ENCODE data around the gene AUH. TPM values are rescaled to one million over a fixed set of nuclear protein-coding genes. Genes with fewer than 3 reads are reported as not detected.
"Not testable (repeated sequence)": the region's sequence is repeated elsewhere in the genome, so short reads cannot be mapped to it uniquely, and the experiment has no call there.

AUH gene
- total and polyA plus RNA-seq, 4 experiments from 2014 or later, result 9.9 to 25.2 (median 20.7) TPM

DNA sequence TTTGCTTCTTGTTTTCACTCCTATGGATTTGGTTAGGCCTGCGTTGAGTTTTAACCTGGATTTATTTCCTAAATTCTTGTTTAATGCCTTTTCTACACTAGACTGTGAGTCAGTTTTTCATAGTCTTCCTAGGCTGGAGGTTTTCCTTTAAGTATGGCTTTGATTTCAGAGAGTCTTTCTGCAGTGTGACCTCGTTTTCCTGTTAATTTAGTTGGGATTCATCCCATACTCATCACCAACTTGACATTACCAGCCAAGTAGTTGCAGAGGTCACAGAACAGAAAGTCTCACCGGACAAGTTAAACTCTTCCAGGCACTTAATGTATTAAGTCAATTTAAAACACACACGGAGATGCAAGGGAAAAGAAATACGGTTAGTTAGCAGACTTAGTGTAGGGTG, 29.7 kb upstream of the AUH start:
- H3K36me3 Mint-ChIP-seq, result no peaks in the 10 kb centered on the region
- H3K4me3 Mint-ChIP-seq, result no peak overlapping the region
- H3K9me3 Mint-ChIP-seq, result no peaks in the 10 kb centered on the region
- Histone ChIP-seq H3K4me3 (ENCODE audit: low read length in 2 of 2) (no peak overlapping the region), H3K27me3 (ENCODE audit: insufficient read depth, low read length) (no peaks in the 10 kb centered on the region), H3K36me3 (ENCODE audit: insufficient read depth, low read length) (no peaks in the 10 kb centered on the region), H3K4me1 (ENCODE audit: insufficient read depth, low read length) (peaks cover 4% of the 10 kb centered on the region), H3K27ac (ENCODE audit: low read depth, low read length) (no peak overlapping the region), H3K9me3 (ENCODE audit: control insufficient read depth in 1 of 2, low read length in 2 of 2) (no peaks in the 10 kb centered on the region)
- H3K27ac Mint-ChIP-seq, result no peak overlapping the region
- peaks cover 0 to 3% of the 10 kb centered on the region in 2 donors for H3K27me3 Mint-ChIP-seq
- peaks cover 5 to 9% (median 7%) of the 10 kb centered on the region in 4 donors for H3K4me1 Mint-ChIP-seq
- intact Hi-C loops (cut with micrococcal nuclease), result no loop called here
- DNase-seq, result no peak
- ChIA-PET POLR2A (ENCODE audit: partially characterized antibody) (no interaction called here), CTCF (ENCODE audit: partially characterized antibody) (no interaction called here)

DNA sequence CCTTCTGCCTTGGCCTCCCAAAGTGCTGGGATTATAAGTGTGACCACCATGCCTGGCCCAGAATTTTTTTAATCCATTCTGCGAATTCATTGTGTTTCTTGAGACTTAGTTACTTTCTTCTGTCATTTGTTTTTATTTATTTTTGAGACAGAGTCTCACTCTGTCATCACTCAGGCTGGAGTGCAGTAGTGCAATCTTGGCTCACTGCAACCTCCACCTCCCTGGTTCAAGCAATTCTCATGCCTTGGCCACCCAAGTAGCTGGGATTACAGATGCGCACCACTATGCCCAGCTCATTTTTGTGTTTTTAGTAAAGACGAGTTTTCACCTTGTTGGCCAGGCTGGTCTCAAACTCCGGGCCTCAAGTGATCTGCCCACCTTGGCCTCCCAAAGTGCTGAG, 28.0 kb upstream of the AUH start:
- CTCF ChIA-PET (ENCODE audit: partially characterized antibody); H3K4me3 Mint-ChIP-seq; H3K4me1 Mint-ChIP-seq; intact Hi-C loops (cut with micrococcal nuclease); H3K27me3 ChIP-seq (ENCODE audit: insufficient read depth, low read length); POLR2A ChIA-PET (ENCODE audit: partially characterized antibody); H3K36me3 ChIP-seq (ENCODE audit: insufficient read depth, low read length); H3K9me3 ChIP-seq (ENCODE audit: control insufficient read depth in 1 of 2, low read length in 2 of 2); DNase-seq; H3K9me3 Mint-ChIP-seq; H3K36me3 Mint-ChIP-seq; H3K27me3 Mint-ChIP-seq; H3K27ac Mint-ChIP-seq; H3K4me1 ChIP-seq (ENCODE audit: insufficient read depth, low read length); H3K4me3 ChIP-seq (ENCODE audit: low read length in 2 of 2); H3K27ac ChIP-seq (ENCODE audit: low read depth, low read length): not testable (repeated sequence)

DNA sequence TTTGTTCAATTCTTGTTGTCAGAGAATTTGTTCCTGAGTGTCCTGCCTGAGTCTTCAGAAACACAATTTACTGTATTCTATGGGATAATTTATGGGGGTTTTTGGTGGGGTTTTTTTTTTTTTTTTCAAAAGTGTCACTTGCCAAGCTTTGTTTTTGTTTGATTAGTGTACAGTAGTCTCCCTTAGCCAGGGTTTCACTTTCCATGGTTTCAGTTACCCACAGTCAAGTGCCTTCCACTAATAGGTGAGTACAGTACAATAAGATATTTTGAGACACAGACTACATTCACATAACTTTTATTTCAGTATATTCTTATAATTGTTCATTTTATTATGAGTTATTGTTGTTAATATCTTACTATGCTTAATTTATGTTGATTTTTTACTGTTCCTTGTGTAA, 25.0 kb upstream of the AUH start:
- intact Hi-C loops (cut with micrococcal nuclease), result no loop called here
- Histone ChIP-seq H3K9me3 (ENCODE audit: control insufficient read depth in 1 of 2, low read length in 2 of 2) (no peaks in the 10 kb centered on the region), H3K27me3 (ENCODE audit: insufficient read depth, low read length) (no peaks in the 10 kb centered on the region), H3K4me3 (ENCODE audit: low read length in 2 of 2) (no peak overlapping the region), H3K4me1 (ENCODE audit: insufficient read depth, low read length) (no peaks in the 10 kb centered on the region), H3K27ac (ENCODE audit: low read depth, low read length) (no peak overlapping the region), H3K36me3 (ENCODE audit: insufficient read depth, low read length) (no peaks in the 10 kb centered on the region)
- DNase-seq, result no peak
- ChIA-PET CTCF (ENCODE audit: partially characterized antibody) (interaction anchor here (0.7 kb wide), 1 partner anchor 20 kb away, joined by 3 read pairs; no protein-coding TSS in a partner anchor), POLR2A (ENCODE audit: partially characterized antibody) (no interaction called here)
- Mint-ChIP-seq H3K9me3 (no peaks in the 10 kb centered on the region), H3K36me3 (no peaks in the 10 kb centered on the region), H3K4me1 (no peaks in the 10 kb centered on the region), H3K27ac (no peak overlapping the region), H3K27me3 (peaks cover 0 to 3% of the 10 kb centered on the region in 2 donors), H3K4me3 (no peak overlapping the region)

DNA sequence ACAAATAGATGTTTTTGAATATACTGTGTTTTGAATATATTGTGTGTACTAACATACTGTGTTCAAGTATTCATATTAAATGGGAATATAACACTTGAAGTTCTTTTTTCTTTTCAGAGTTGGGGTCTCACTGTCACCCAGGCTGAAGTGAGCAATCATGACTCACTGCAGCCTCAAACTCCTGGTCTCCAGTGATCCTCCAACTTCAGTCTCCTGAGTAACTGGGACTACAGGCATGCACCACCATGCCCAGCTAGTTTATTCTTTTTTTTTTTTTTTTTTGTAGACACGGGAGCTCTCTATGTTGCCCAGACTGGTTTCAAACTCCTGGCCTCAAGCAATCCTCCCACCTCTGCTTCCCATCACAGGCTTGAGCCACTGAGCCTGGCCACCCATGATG, 23.2 kb upstream of the AUH start:
- no peak for DNase-seq
- no peak overlapping the region for H3K27ac ChIP-seq (ENCODE audit: low read depth, low read length)
- no peaks in the 10 kb centered on the region for H3K9me3 ChIP-seq (ENCODE audit: control insufficient read depth in 1 of 2, low read length in 2 of 2)
- Mint-ChIP-seq H3K4me1 (no peaks in the 10 kb centered on the region), H3K4me3 (no peak overlapping the region), H3K27me3 (peaks cover 3% of the 10 kb centered on the region in 2 donors), H3K36me3 (no peaks in the 10 kb centered on the region), H3K9me3 (no peaks in the 10 kb centered on the region), H3K27ac (no peak overlapping the region)
- CTCF ChIA-PET (ENCODE audit: partially characterized antibody), result interaction anchor here (0.7 kb wide), 1 partner anchor 356 kb away, joined by 3 read pairs; no protein-coding TSS in a partner anchor
- peaks cover 3% of the 10 kb centered on the region for H3K27me3 ChIP-seq (ENCODE audit: insufficient read depth, low read length)
- H3K36me3 ChIP-seq (ENCODE audit: insufficient read depth, low read length), result no peaks in the 10 kb centered on the region
- intact Hi-C loops (cut with micrococcal nuclease), result no loop called here
- POLR2A ChIA-PET (ENCODE audit: partially characterized antibody), result no interaction called here
- H3K4me1 ChIP-seq (ENCODE audit: insufficient read depth, low read length), result no peaks in the 10 kb centered on the region
- no peak overlapping the region for H3K4me3 ChIP-seq (ENCODE audit: low read length in 2 of 2)

DNA sequence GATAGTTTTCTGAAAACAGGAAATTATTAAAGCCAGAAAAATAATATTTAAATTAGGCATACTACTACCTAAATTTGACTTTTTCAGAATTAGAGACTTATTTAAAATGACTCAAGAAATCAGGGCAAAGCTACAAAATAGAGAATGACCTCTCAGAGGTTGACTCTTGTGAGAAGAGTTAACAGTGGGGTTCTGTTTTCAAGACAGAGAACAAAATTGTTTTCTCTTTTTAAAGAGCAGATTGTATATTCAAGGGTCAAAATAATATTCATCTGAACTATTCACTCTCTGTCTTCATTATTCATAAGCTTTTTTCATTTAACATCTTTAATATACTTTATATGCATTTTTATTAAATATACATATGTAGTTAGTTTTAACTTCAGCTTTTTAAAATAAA, 21.9 kb upstream of the AUH start:
- no peaks in the 10 kb centered on the region for H3K36me3 Mint-ChIP-seq
- no peaks in the 10 kb centered on the region for H3K9me3 Mint-ChIP-seq
- ChIA-PET CTCF (ENCODE audit: partially characterized antibody) (no interaction called here), POLR2A (ENCODE audit: partially characterized antibody) (no interaction called here)
- Histone ChIP-seq H3K36me3 (ENCODE audit: insufficient read depth, low read length) (no peaks in the 10 kb centered on the region), H3K27me3 (ENCODE audit: insufficient read depth, low read length) (peaks cover 3% of the 10 kb centered on the region), H3K27ac (ENCODE audit: low read depth, low read length) (no peak overlapping the region), H3K4me1 (ENCODE audit: insufficient read depth, low read length) (no peaks in the 10 kb centered on the region), H3K4me3 (ENCODE audit: low read length in 2 of 2) (no peak overlapping the region), H3K9me3 (ENCODE audit: control insufficient read depth in 1 of 2, low read length in 2 of 2) (no peaks in the 10 kb centered on the region)
- no peak overlapping the region for H3K27ac Mint-ChIP-seq
- H3K4me1 Mint-ChIP-seq, result no peaks in the 10 kb centered on the region
- peaks cover 3 to 5% of the 10 kb centered on the region in 2 donors for H3K27me3 Mint-ChIP-seq
- DNase-seq, result no peak
- intact Hi-C loops (cut with micrococcal nuclease), result no loop called here
- no peak overlapping the region for H3K4me3 Mint-ChIP-seq

DNA sequence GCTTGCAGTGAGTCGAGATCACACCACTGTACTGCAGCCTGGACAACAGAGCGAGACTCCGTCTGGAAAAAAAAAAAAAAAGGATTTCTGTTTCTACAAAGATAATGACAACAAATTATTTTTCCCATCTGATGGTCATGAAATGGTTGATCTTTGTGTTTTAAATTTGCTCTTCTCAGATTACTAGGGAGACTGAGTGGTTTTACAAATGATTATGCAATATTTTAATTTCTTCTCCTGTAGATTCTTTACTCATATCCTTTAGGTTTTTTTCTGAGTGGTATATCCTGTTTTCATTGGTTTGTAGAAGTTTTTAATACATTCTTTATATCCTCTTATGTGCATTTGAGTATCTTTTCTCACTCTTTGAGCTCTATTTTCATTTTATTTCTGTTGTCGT, 20.6 kb upstream of the AUH start:
- no peaks in the 10 kb centered on the region for H3K9me3 ChIP-seq (ENCODE audit: control insufficient read depth in 1 of 2, low read length in 2 of 2)
- peaks cover 3% of the 10 kb centered on the region for H3K27me3 ChIP-seq (ENCODE audit: insufficient read depth, low read length)
- CTCF ChIA-PET (ENCODE audit: partially characterized antibody), result no interaction called here
- POLR2A ChIA-PET (ENCODE audit: partially characterized antibody), result no interaction called here
- H3K36me3 Mint-ChIP-seq, result peaks cover 0 to 4% of the 10 kb centered on the region in 2 donors
- peaks cover 3 to 5% of the 10 kb centered on the region in 2 donors for H3K27me3 Mint-ChIP-seq
- no peaks in the 10 kb centered on the region for H3K4me1 Mint-ChIP-seq
- no peak overlapping the region for H3K27ac ChIP-seq (ENCODE audit: low read depth, low read length)
- no peak overlapping the region for H3K4me3 ChIP-seq (ENCODE audit: low read length in 2 of 2)
- H3K36me3 ChIP-seq (ENCODE audit: insufficient read depth, low read length), result no peaks in the 10 kb centered on the region
- H3K4me1 ChIP-seq (ENCODE audit: insufficient read depth, low read length), result no peaks in the 10 kb centered on the region
- DNase-seq, result no peak
- peak overlapping the region in 1 of 7 donors; percentile 28 for H3K27ac Mint-ChIP-seq
- peaks cover 0 to 4% (median 1%) of the 10 kb centered on the region in 8 donors for H3K9me3 Mint-ChIP-seq
- intact Hi-C loops (cut with micrococcal nuclease), result no loop called here
- H3K4me3 Mint-ChIP-seq, result no peak overlapping the region

DNA sequence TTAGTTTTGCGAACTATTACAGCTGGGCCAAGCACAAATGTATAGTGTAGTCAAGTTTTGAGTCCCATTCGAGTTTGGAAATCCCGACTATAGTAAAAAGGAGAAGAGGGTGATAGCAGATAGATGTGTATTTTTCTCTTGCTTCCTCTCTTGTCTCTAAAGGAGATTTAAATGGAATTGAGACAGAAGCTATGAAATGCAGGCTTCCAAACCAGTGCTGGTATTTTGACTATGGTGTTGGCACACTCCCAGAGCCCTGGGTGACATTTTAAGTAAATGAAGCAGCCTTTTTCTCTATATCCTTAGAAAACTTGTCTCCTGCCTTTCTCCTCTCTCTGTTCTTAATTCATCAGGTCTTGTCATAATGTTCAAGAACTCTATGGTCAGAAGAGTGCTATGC, 17.7 kb upstream of the AUH start:
- CTCF ChIA-PET (ENCODE audit: partially characterized antibody), result no interaction called here
- no peak overlapping the region for H3K27ac ChIP-seq (ENCODE audit: low read depth, low read length)
- peaks cover 0 to 2% (median 0%) of the 10 kb centered on the region in 4 donors for H3K4me1 Mint-ChIP-seq
- POLR2A ChIA-PET (ENCODE audit: partially characterized antibody), result no interaction called here
- H3K27me3 Mint-ChIP-seq, result peaks cover 4 to 5% of the 10 kb centered on the region in 2 donors
- no peaks in the 10 kb centered on the region for H3K4me1 ChIP-seq (ENCODE audit: insufficient read depth, low read length)
- H3K4me3 Mint-ChIP-seq, result no peak overlapping the region
- H3K9me3 ChIP-seq (ENCODE audit: control insufficient read depth in 1 of 2, low read length in 2 of 2), result no peaks in the 10 kb centered on the region
- peaks cover 0 to 4% of the 10 kb centered on the region in 2 donors for H3K36me3 Mint-ChIP-seq
- DNase-seq, result no peak
- H3K27me3 ChIP-seq (ENCODE audit: insufficient read depth, low read length), result peaks cover 3% of the 10 kb centered on the region
- H3K4me3 ChIP-seq (ENCODE audit: low read length in 2 of 2), result no peak overlapping the region
- intact Hi-C loops (cut with micrococcal nuclease), result no loop called here
- H3K36me3 ChIP-seq (ENCODE audit: insufficient read depth, low read length), result no peaks in the 10 kb centered on the region
- no peak overlapping the region for H3K27ac Mint-ChIP-seq
- H3K9me3 Mint-ChIP-seq, result peaks cover 0 to 4% (median 1%) of the 10 kb centered on the region in 8 donors

DNA sequence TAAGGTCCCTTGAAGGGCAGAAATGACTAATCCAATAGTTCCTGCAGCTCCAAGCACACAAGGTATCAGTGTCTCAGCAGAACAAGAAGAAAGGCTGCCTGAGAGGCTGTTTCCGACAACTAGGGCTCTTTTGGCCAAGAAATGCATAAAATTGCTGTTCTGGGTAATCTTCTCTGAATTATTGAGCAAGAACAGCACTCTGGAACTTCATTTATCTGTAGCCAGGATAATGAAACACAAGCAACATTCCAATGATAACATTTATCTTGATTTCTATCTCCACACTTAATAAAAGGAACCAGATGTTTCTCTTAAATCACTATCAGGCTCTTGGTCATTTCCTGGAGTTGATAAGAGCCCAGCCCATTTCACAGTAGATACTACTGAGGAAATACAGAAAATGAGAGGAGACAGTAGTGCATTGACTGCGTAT, 17.0 kb upstream of the AUH start:
- intact Hi-C loops (cut with micrococcal nuclease), result no loop called here
- Histone ChIP-seq H3K4me3 (ENCODE audit: low read length in 2 of 2) (no peak overlapping the region), H3K36me3 (ENCODE audit: insufficient read depth, low read length) (no peaks in the 10 kb centered on the region), H3K27ac (ENCODE audit: low read depth, low read length) (no peak overlapping the region), H3K4me1 (ENCODE audit: insufficient read depth, low read length) (no peaks in the 10 kb centered on the region), H3K9me3 (ENCODE audit: control insufficient read depth in 1 of 2, low read length in 2 of 2) (no peaks in the 10 kb centered on the region), H3K27me3 (ENCODE audit: insufficient read depth, low read length) (peaks cover 3% of the 10 kb centered on the region)
- Mint-ChIP-seq H3K4me3 (no peak overlapping the region), H3K27me3 (peaks cover 4 to 5% of the 10 kb centered on the region in 2 donors), H3K9me3 (peaks cover 0 to 4% (median 1%) of the 10 kb centered on the region in 8 donors), H3K36me3 (peaks cover 0 to 4% of the 10 kb centered on the region in 2 donors), H3K27ac (no peak overlapping the region), H3K4me1 (peaks cover 0 to 2% (median 0%) of the 10 kb centered on the region in 4 donors)
- CTCF ChIA-PET (ENCODE audit: partially characterized antibody), result interaction anchor here (1.3 kb wide), 1 partner anchor 48 kb away, joined by 3 read pairs; no protein-coding TSS in a partner anchor
- no peak for DNase-seq
- POLR2A ChIA-PET (ENCODE audit: partially characterized antibody), result no interaction called here

Data from CD4-positive, alpha-beta memory T cell (primary cell).